ENCODE data around the gene IFNL3. TPM values are rescaled to one million over a fixed set of nuclear protein-coding genes. Genes with fewer than 3 reads are reported as not detected.

The IFNL3 gene
- total RNA-seq, 1 experiment from 2014 or later: not detected

- Histone ChIP-seq H3K27ac (no peak overlapping the region), H3K4me3 (no peak overlapping the region), H3K9me2 (ENCODE audit: insufficient read depth) (no peaks in the 10 kb centered on the region), H3K4me2 (no peak overlapping the region), H3K27me3 (ENCODE audit: insufficient read depth, low read depth) (peaks cover 6% of the 10 kb centered on the region; the same call in 1 of the 2 replicates), H3F3A (ENCODE audit: insufficient read depth, low read depth) (no peaks in the 10 kb centered on the region), H3K36me3 (ENCODE audit: low read depth) (no peaks in the 10 kb centered on the region), H4K20me1 (ENCODE audit: insufficient read depth) (no peaks in the 10 kb centered on the region), H3K79me2 (ENCODE audit: low read depth) (no peaks in the 10 kb centered on the region), H3K4me1 (replicated peaks; ENCODE audit: insufficient read depth) (no peaks in the 10 kb centered on the region), H3K9me3 (ENCODE audit: insufficient read depth, low read depth) (no peaks in the 10 kb centered on the region), H2AFZ (no peak overlapping the region)
- ChIA-PET CTCF (no interaction called here), POLR2A (ENCODE audit: unreplicated experiment) (no interaction called here)
- intact Hi-C loops (cut with micrococcal nuclease; ENCODE audit: unreplicated experiment): no loop called here
- no peak for TF ChIP-seq EZH2 (IDR thresholded peaks at IDR 0.05; ENCODE audit: low read depth)
- TF ChIP-seq, protein P1, sequence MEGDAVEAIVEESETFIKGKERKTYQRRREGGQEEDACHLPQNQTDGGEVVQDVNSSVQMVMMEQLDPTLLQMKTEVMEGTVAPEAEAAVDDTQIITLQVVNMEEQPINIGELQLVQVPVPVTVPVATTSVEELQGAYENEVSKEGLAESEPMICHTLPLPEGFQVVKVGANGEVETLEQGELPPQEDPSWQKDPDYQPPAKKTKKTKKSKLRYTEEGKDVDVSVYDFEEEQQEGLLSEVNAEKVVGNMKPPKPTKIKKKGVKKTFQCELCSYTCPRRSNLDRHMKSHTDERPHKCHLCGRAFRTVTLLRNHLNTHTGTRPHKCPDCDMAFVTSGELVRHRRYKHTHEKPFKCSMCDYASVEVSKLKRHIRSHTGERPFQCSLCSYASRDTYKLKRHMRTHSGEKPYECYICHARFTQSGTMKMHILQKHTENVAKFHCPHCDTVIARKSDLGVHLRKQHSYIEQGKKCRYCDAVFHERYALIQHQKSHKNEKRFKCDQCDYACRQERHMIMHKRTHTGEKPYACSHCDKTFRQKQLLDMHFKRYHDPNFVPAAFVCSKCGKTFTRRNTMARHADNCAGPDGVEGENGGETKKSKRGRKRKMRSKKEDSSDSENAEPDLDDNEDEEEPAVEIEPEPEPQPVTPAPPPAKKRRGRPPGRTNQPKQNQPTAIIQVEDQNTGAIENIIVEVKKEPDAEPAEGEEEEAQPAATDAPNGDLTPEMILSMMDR (conservative IDR thresholded peaks at IDR 0.05): no peak
- DNase-seq: no peak
- BruUV-seq (replicated peaks): no TSS peak
Measured at GRCh38 chr19:39254531-39255345, 9.9 kb upstream of the IFNL3 start.

GRCh38 chr19:39253374-39254149 is 8.8 kb upstream of the IFNL3 start:
- H3K9me3 ChIP-seq (ENCODE audit: insufficient read depth, low read depth): no peaks in the 10 kb centered on the region
- TF ChIP-seq EZH2 (IDR thresholded peaks at IDR 0.05; ENCODE audit: low read depth): no peak
- TF ChIP-seq, protein P1 (conservative IDR thresholded peaks at IDR 0.05): no peak

GRCh38 chr19:39252458-39252857 is 7.7 kb upstream of the IFNL3 start:
- ChIA-PET POLR2A (ENCODE audit: unreplicated experiment) (interaction anchor here (0.6 kb wide), 1 partner anchor 16 kb away, joined by 3 read pairs; the partner anchor contains the start of gene IFNL2), CTCF (no interaction called here)
- Histone ChIP-seq H3K36me3 (ENCODE audit: low read depth) (no peaks in the 10 kb centered on the region), H3K9me2 (ENCODE audit: insufficient read depth) (no peaks in the 10 kb centered on the region), H3K4me2 (no peak overlapping the region), H2AFZ (no peak overlapping the region), H3K79me2 (ENCODE audit: low read depth) (no peaks in the 10 kb centered on the region), H3K9me3 (ENCODE audit: insufficient read depth, low read depth) (no peaks in the 10 kb centered on the region), H3K27ac (no peak overlapping the region), H3K4me1 (replicated peaks; ENCODE audit: insufficient read depth) (no peaks in the 10 kb centered on the region), H3K4me3 (no peak overlapping the region), H3K27me3 (ENCODE audit: insufficient read depth, low read depth) (peaks cover 11% of the 10 kb centered on the region; the same call in 1 of the 2 replicates), H4K20me1 (ENCODE audit: insufficient read depth) (no peaks in the 10 kb centered on the region), H3F3A (ENCODE audit: insufficient read depth, low read depth) (no peaks in the 10 kb centered on the region)
- no TSS peak for BruUV-seq (replicated peaks)
- TF ChIP-seq, protein P1 (conservative IDR thresholded peaks at IDR 0.05): no peak
- TF ChIP-seq EZH2 (IDR thresholded peaks at IDR 0.05; ENCODE audit: low read depth): no peak
- intact Hi-C loops (cut with micrococcal nuclease; ENCODE audit: unreplicated experiment): no loop called here
- DNase-seq: no peak

More at GRCh38 chr19:39253374-39254149, 8.8 kb upstream of the IFNL3 start:
- no peak overlapping the region for H2AFZ ChIP-seq
- no peak overlapping the region for H3K4me3 ChIP-seq
- ChIA-PET POLR2A (ENCODE audit: unreplicated experiment) (no interaction called here), CTCF (interaction anchor here (0.6 kb wide), 1 partner anchor 24 kb away, joined by 9 read pairs; no protein-coding TSS in a partner anchor)
- H4K20me1 ChIP-seq (ENCODE audit: insufficient read depth): no peaks in the 10 kb centered on the region
- H3K27ac ChIP-seq: no peak overlapping the region
- BruUV-seq (replicated peaks): no TSS peak
- H3K36me3 ChIP-seq (ENCODE audit: low read depth): no peaks in the 10 kb centered on the region
- no peak overlapping the region for H3K4me2 ChIP-seq
- no peaks in the 10 kb centered on the region for H3F3A ChIP-seq (ENCODE audit: insufficient read depth, low read depth)
- H3K79me2 ChIP-seq (ENCODE audit: low read depth): no peaks in the 10 kb centered on the region
- H3K4me1 ChIP-seq (replicated peaks; ENCODE audit: insufficient read depth): no peaks in the 10 kb centered on the region
- no peak for DNase-seq
- intact Hi-C loops (cut with micrococcal nuclease; ENCODE audit: unreplicated experiment): no loop called here
- H3K9me2 ChIP-seq (ENCODE audit: insufficient read depth): no peaks in the 10 kb centered on the region
- H3K27me3 ChIP-seq (ENCODE audit: insufficient read depth, low read depth): peaks cover 11% of the 10 kb centered on the region; the same call in 1 of the 2 replicates

Data from PC-9 (cell line).